LNCaP clone FGC (cell line): ENCODE data around the gene CYP3A7.
"Not testable (repeated sequence)": the region's sequence is repeated elsewhere in the genome, so short reads cannot be mapped to it uniquely, and the experiment has no call there.

ENCODE experiments used
- DNase-seq: peaks from one replicate; pipeline ENCODE4 v3.0.0-alpha.2; 2011; ENCODE audit warnings: low read depth
- H3K4me3 ChIP-seq: 2 replicates; pipeline ENCODE4 v1.5.1; 2011; ENCODE audit warnings: mild to moderate bottlenecking, low read depth, low read length, control low read depth
- CTCF ChIP-seq: IDR thresholded peaks from 2 replicates; pipeline ENCODE4 v1.5.1; 2012; ENCODE audit warnings: mild to moderate bottlenecking; ENCODE audit not compliant: control insufficient read depth, insufficient read depth; ENCODE audit errors: extremely low read depth

Gene CYP3A7

GRCh38 chr7:99755085-99755484 is 20.1 kb upstream of the CYP3A7 start:
- TF ChIP-seq CTCF, result no peak
- H3K4me3 ChIP-seq, result no peak overlapping the region
- DNase-seq, result no peak

GRCh38 chr7:99752356-99752755 is 17.4 kb upstream of the CYP3A7 start:
- DNase-seq, result peak; percentile 31
- TF ChIP-seq CTCF, result no peak
- no peak overlapping the region for H3K4me3 ChIP-seq

GRCh38 chr7:99751322-99752052 is 16.5 kb upstream of the CYP3A7 start:
- H3K4me3 ChIP-seq, DNase-seq: not testable (repeated sequence)

DNA sequence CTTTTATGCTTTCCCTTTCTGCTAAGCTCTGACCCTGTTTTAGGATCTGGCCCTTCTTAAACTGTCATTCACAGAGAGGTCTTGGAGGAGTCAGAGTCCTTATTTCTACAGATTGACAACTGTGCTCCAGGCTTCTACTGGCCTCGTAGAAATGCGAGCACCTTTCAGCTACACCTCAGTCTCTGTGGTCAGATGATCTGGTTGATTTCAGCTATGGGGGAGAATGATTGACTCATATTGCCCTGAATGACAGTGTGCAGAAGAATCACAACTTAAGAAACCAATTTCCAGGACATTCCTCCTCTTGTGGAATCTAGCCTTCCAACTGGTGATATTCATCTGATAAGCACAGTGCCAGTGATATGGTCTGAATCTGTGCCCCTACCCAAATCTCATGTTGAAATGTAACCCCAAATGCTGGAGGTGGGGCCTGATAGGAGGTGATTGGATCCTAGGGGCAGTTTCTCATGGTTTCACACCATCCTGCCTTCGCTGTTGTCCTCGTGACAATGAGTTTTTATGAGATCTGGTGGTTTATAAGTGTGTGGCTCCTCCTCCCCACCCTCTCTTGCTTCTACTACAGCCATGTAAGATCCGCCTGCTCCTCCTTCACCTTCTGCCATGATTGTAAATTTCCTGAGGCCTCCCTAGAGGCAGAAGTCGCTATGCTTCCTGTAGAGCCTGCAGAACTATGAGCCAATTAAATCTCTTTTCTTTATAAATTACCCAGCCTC is 14.0 kb upstream of the CYP3A7 start:
- no peak overlapping the region for H3K4me3 ChIP-seq
- no peak for TF ChIP-seq CTCF

DNA sequence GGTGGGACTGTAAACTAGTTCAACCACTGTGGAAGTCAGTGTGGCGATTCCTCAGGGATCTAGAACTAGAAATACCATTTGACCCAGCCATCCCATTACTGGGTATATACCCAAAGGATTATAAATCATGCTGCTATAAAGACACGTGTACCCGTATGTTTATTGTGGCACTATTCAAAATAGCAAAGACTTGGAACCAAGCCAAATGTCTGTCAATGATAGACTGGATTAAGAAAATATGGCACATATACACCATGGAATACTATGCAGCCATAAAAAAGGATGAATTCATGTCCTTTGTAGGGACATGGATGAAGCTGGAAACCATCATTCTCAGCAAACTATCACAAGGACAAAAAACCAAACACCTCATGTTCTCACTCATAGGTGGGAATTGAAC is 11.9 kb upstream of the CYP3A7 start:
- not testable (repeated sequence) for DNase-seq, H3K4me3 ChIP-seq

More for the DNA sequence above, 14.0 kb upstream of the CYP3A7 start:
- DNase-seq, result no peak

DNA sequence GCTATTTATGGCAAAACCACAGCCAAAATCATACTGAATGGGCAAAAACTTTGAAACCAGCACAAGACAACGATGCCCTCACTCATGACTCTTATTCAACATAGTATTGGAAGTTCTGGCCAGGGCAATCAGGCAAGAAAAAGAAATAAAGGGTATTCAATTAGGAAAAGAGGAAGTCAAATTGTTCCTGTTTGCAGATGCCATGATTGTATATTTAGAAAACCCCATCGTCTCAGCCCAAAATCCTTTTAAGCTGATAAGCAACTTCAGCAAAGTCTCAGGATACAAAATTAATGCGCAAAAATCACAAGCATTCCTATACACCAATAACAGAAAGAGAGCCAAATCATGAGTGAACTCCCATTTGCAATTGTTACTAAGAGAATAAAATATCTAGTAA is 10.4 kb upstream of the CYP3A7 start:
- DNase-seq, H3K4me3 ChIP-seq: not testable (repeated sequence)

- H3K4me3 ChIP-seq, result no peak overlapping the region
- no peak for DNase-seq
- no peak for TF ChIP-seq CTCF
These were observed 7.9 kb upstream of the CYP3A7 start for GRCh38 chr7:99742737-99743394.

GRCh38 chr7:99741441-99741795 is 6.4 kb upstream of the CYP3A7 start:
- H3K4me3 ChIP-seq, result no peak overlapping the region
- no peak for DNase-seq
- TF ChIP-seq CTCF, result no peak
